Vagina (tissue), 2 donors: ENCODE measurements around the gene SF3B5.

Experiments
- CTCF ChIP-seq, 3 experiments: fragments of 450-650 bp in 2 of 3; fragments of 200-600 bp in 1 of 3; sonication (generic) in 1 of 3; IDR thresholded peaks; one replicate each; pipeline ENCODE4 v1.5.1; 2017 to 2019; ENCODE audit warnings: antibody characterized with exemption in 3 of 3, mild to moderate bottlenecking in 2 of 3, moderate library complexity in 2 of 3
- POLR2AphosphoS5 ChIP-seq, 2 donors: sonication (generic); formaldehyde crosslinking; IDR thresholded peaks; one replicate each; pipeline ENCODE4 v1.9.0; 2017; ENCODE audit warnings: antibody characterized with exemption in 2 of 2, mild to moderate bottlenecking in 2 of 2, low read depth in 1 of 2; ENCODE audit not compliant: insufficient read depth in 1 of 2

GRCh38 chr6:144138542-144138941, 43.2 kb upstream of the SF3B5 start:
- no peak for TF ChIP-seq CTCF (IDR thresholded peaks at IDR 0.05)
- no peak for TF ChIP-seq POLR2AphosphoS5 (IDR thresholded peaks at IDR 0.05; ENCODE audit: insufficient read depth in 1 of 2, low read depth in 1 of 2)
